ENCODE data around the gene CES3. TPM values are rescaled to one million over a fixed set of nuclear protein-coding genes. Genes with fewer than 3 reads are reported as not detected.
A peak's percentile ranks its signal among the peaks of the same experiment; 100 is the strongest.

CES3 gene
- total RNA-seq = 1 to 10 TPM; 2.3 to 4.5 TPM

DNA sequence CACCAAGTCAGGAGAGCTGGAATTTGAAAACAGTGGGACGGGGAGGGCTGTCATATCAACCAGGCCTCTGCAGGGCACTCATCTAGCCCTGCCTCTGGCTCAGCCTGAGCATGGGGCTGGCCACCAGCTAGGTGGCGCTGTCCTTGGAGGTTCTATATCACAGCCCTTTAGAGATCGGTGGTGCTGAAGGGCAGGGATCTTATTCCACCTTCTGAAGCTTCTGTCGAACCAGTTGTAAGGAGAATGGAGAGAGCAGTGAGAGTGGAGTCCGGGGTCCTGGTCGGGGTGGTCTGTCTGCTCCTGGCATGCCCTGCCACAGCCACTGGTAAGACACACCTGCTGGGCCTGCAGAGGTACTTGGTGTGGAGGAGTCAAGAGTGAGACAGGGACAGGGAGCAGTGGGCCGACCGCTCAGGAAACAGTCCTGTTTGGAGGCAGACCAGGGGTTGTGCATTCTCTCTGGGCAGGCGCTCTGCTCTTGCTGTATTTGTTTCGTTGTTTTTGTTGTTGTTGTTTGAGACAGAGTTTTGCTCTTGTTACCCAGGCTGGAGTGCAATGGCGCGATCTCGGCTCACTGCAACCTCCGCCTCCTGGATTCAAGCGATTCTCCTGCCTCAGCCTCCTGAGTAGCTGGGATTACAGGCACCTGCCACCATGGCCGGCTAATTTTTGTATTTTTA is at the start of gene CES3:
CES3 (plus strand) TSS at position 202 of the 680 bp plus-strand sequence; CDS start at position 244, 42 bp downstream.
- Mint-ChIP-seq H3K27ac (peak within 1 kb of the TSS; percentile 72), H3K4me3 (peak within 1 kb of the TSS; percentile 56), H3K4me1 (peaks cover 29% of the 10 kb centered on the region), H3K36me3 (no peaks in the 10 kb centered on the region), H3K27me3 (no peaks in the 10 kb centered on the region), H3K9me3 (ENCODE audit: low read depth) (no peaks in the 10 kb centered on the region)
- ATAC-seq (peak; percentile 96), DNase-seq (peak; percentile 84)
- CTCF ChIA-PET = interaction anchor here (0.7 to 7.4 kb wide), 24 partner anchors 9 to 232 kb away, joined by 3 to 86 read pairs (median 4); partner anchors contain the start of genes CES4A, FBXL8, MATCAP1 and PDP2

- H3K9me3 Mint-ChIP-seq (ENCODE audit: low read depth) = no peaks in the 10 kb centered on the region
- H3K36me3 Mint-ChIP-seq = no peaks in the 10 kb centered on the region
These were observed 49.3 kb upstream of the CES3 start for GRCh38 chr16:66911801-66912200.

DNA sequence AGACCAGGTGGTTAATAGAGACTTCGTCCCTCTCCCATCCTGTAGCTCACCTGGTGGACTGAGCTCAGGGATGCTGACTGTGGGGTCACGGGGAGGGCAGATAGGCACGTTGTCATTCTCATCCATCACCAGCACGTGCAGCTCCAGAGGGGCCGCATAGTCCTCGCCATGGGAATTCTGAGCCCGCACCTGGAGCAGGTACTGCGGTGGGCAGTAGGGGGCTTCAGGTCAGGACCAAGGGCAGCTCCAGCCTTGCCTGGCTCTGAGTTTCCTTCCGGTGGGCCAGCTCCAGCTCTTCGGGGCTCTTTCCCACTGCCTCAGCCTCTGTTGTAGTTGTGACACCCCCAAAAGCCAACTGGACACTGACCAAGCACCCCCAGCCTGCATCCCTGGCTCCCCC is 48.0 kb upstream of the CES3 start:
- no peaks in the 10 kb centered on the region for H3K9me3 Mint-ChIP-seq (ENCODE audit: low read depth)
- DNase-seq = no peak
- no peaks in the 10 kb centered on the region for H3K36me3 Mint-ChIP-seq
- H3K27me3 Mint-ChIP-seq = peaks cover 5% of the 10 kb centered on the region
- ATAC-seq = no peak
- H3K27ac Mint-ChIP-seq = no peak overlapping the region
- CTCF ChIA-PET = interaction anchor here (0.6 kb wide), 1 partner anchor 17 kb away, joined by 3 read pairs; no protein-coding TSS in a partner anchor
- no peak overlapping the region for H3K4me3 Mint-ChIP-seq
- H3K4me1 Mint-ChIP-seq = no peaks in the 10 kb centered on the region

More at GRCh38 chr16:66911801-66912200, 49.3 kb upstream of the CES3 start:
- peaks cover 5% of the 10 kb centered on the region for H3K27me3 Mint-ChIP-seq
- H3K27ac Mint-ChIP-seq = no peak overlapping the region
- CTCF ChIA-PET = interaction anchor here (1.0 kb wide), 1 partner anchor 172 kb away, joined by 3 read pairs; no protein-coding TSS in a partner anchor
- ATAC-seq (no peak), DNase-seq (no peak)
- no peak overlapping the region for H3K4me3 Mint-ChIP-seq
- H3K4me1 Mint-ChIP-seq = no peaks in the 10 kb centered on the region

DNA sequence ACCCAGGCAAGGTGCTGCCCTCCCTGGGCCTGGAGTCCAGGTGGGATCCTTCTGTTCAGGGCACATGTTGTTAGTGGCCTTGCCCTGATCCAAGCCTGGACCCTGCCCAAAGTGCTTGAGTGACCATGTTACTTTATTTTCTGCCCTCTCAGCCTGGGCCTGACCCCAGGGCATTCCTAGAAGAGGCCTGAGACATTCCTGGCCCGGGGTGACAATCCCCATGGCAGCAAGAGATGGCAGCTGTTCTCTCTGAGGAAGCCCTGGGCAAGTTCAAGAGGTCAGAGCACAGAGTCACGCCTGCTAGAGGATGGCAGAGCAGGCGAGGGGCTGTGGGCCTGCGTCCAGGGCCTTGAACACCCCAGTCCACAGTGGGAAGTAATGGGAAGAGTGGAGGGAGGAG is 47.4 kb upstream of the CES3 start:
- no peaks in the 10 kb centered on the region for H3K36me3 Mint-ChIP-seq
- no peak for ATAC-seq
- peaks cover 5% of the 10 kb centered on the region for H3K27me3 Mint-ChIP-seq
- H3K4me1 Mint-ChIP-seq = no peaks in the 10 kb centered on the region
- H3K9me3 Mint-ChIP-seq (ENCODE audit: low read depth) = no peaks in the 10 kb centered on the region
- DNase-seq = no peak
- CTCF ChIA-PET = no interaction called here
- H3K4me3 Mint-ChIP-seq = no peak overlapping the region
- no peak overlapping the region for H3K27ac Mint-ChIP-seq

GRCh38 chr16:66914541-66914940 is 46.5 kb upstream of the CES3 start:
- DNase-seq (no peak), ATAC-seq (no peak)
- Mint-ChIP-seq H3K9me3 (ENCODE audit: low read depth) (no peaks in the 10 kb centered on the region), H3K27ac (no peak overlapping the region), H3K27me3 (peaks cover 5% of the 10 kb centered on the region), H3K36me3 (no peaks in the 10 kb centered on the region), H3K4me1 (no peaks in the 10 kb centered on the region), H3K4me3 (no peak overlapping the region)
- CTCF ChIA-PET = interaction anchor here (0.7 kb wide), 1 partner anchor 14 kb away, joined by 3 read pairs; no protein-coding TSS in a partner anchor

DNA sequence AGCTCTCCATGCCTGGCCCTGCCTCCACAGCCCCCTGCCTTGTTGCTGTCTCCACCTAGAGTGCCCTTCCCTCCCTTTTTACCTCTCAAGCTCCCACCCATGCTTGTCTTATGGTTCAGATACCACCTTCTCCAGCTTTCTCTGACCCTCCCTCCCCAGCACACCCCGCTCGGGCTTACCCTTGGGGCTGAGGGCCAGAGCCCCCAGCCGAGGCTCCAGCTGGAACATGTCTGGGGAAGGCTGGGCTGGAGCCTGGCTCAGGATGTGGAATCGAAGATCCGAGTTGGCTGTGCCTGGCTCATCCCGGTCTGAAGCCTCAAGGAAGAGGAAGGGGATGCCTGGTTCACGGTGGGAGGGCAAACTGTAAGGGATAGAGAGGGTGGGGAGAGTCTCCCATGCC is 46.0 kb upstream of the CES3 start:
- no peak overlapping the region for H3K4me3 Mint-ChIP-seq
- ATAC-seq (no peak), DNase-seq (no peak)
- H3K27ac Mint-ChIP-seq = no peak overlapping the region
- H3K36me3 Mint-ChIP-seq = no peaks in the 10 kb centered on the region
- CTCF ChIA-PET = interaction anchor here (0.7 kb wide), 1 partner anchor 13 kb away, joined by 3 read pairs; no protein-coding TSS in a partner anchor
- H3K27me3 Mint-ChIP-seq = peaks cover 7% of the 10 kb centered on the region
- no peaks in the 10 kb centered on the region for H3K4me1 Mint-ChIP-seq
- no peaks in the 10 kb centered on the region for H3K9me3 Mint-ChIP-seq (ENCODE audit: low read depth)

DNA sequence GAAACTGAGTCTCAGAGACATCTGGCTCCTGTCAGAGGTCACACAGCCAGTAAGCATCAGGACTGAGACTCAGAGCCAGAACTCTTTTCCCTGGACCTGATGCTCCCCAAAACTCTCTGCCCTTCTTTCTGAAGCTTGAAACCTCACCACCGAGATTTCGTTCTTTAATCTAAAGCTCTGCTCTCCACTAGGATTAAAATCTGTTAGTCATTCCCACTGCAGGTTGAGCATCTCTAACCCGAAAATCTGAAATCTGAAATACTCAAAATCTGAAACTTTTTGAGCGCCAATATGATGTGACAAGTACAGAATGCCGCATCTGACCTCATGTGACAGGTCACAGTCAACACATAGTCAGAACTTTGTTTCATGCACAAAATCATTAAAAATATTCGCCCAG is 44.5 kb upstream of the CES3 start:
- CTCF ChIA-PET = no interaction called here
- no peak overlapping the region for H3K4me3 Mint-ChIP-seq
- DNase-seq = no peak
- no peaks in the 10 kb centered on the region for H3K36me3 Mint-ChIP-seq
- H3K27ac Mint-ChIP-seq = no peak overlapping the region
- no peak for ATAC-seq
- no peaks in the 10 kb centered on the region for H3K4me1 Mint-ChIP-seq
- peaks cover 19% of the 10 kb centered on the region for H3K27me3 Mint-ChIP-seq
- no peaks in the 10 kb centered on the region for H3K9me3 Mint-ChIP-seq (ENCODE audit: low read depth)

GRCh38 chr16:66917741-66918140 is 43.3 kb upstream of the CES3 start:
- no peaks in the 10 kb centered on the region for H3K4me1 Mint-ChIP-seq
- no peaks in the 10 kb centered on the region for H3K9me3 Mint-ChIP-seq (ENCODE audit: low read depth)
- no peak overlapping the region for H3K27ac Mint-ChIP-seq
- H3K4me3 Mint-ChIP-seq = no peak overlapping the region
- CTCF ChIA-PET = interaction anchor here (0.8 to 12.2 kb wide), 4 partner anchors 8 to 87 kb away, joined by 4 to 140 read pairs (median 10); partner anchors contain the start of gene NAE1
- H3K27me3 Mint-ChIP-seq = peaks cover 20% of the 10 kb centered on the region
- no peak for ATAC-seq
- DNase-seq = no peak
- H3K36me3 Mint-ChIP-seq = no peaks in the 10 kb centered on the region

DNA sequence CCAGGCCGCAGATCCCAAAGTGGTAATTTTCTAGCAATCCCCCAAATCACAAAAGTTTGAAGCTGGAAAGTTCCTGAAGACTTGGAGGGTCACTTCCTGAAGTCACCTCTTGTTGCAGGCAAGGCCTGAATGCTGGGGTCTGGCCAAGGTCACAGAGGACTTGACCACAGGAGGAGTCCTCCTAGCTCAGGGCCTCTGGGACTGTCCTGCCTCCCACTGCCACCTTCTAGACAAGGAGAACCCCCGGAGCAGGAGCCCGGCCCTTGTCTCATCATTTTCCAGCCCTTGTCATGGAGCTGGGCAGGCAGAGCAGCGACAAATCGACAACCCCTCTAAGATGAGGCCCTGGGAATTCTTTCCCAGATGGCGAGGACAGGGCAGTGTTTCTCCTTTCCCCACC is 42.7 kb upstream of the CES3 start:
- Mint-ChIP-seq H3K4me3 (no peak overlapping the region), H3K27ac (no peak overlapping the region), H3K9me3 (ENCODE audit: low read depth) (no peaks in the 10 kb centered on the region), H3K36me3 (no peaks in the 10 kb centered on the region), H3K4me1 (no peaks in the 10 kb centered on the region), H3K27me3 (peaks cover 25% of the 10 kb centered on the region)
- DNase-seq (no peak), ATAC-seq (no peak)
- CTCF ChIA-PET = interaction anchor here (0.8 to 12.2 kb wide), 5 partner anchors 9 to 88 kb away, joined by 4 to 140 read pairs (median 10); partner anchors contain the start of gene NAE1

DNA sequence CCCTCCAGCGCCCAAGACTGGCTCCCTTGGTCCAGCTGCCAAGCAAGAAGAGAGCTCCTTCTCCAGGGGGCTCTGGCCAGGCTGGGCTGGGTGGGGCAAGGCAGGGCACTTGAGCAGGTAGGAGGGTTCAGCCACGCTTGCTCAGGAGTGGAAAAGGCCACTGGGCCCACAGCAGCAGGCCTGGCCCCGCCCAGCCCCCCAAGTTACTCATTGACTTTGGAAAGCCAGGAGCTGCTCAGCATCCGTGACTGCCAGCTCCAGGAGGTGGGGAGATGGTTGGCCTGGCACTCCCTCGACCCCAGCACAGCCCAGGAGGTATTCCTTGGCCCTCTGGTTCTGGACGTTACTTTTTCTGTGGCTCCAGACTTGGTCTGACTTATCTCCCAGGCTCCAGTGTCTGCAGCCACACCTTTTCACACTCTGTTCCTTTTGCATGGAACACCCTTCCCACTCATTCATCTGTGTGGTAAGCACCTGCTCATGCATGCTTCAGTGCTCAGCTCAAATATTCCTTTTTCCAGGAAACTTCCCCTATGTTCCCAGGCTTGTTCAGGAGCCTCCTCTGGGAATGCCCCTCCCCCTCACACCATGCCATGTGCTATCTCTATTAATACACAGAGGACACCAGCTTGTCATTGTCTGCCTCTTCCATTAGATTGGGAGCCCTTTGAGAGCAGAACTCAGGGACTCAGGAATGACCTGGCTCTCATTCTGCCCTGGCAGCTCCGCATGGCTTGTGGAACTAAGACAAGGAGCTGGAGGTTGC is 42.1 kb upstream of the CES3 start, which contains the start of gene CDH16:
CDH16 (minus strand) TSS at position 83 of the 766 bp plus-strand sequence. CDS start 820 bp downstream, outside the sequence.
- Mint-ChIP-seq H3K27me3 (peaks cover 31% of the 10 kb centered on the region), H3K9me3 (ENCODE audit: low read depth) (no peaks in the 10 kb centered on the region), H3K4me3 (no peak within 1 kb of the TSS), H3K27ac (no peak within 1 kb of the TSS), H3K4me1 (no peaks in the 10 kb centered on the region), H3K36me3 (no peaks in the 10 kb centered on the region)
- DNase-seq (no peak), ATAC-seq (no peak)
- CTCF ChIA-PET = interaction anchor here (2.0 to 12.2 kb wide), 4 partner anchors 9 to 51 kb away, joined by 5 to 140 read pairs (median 12); no protein-coding TSS in a partner anchor

DNA sequence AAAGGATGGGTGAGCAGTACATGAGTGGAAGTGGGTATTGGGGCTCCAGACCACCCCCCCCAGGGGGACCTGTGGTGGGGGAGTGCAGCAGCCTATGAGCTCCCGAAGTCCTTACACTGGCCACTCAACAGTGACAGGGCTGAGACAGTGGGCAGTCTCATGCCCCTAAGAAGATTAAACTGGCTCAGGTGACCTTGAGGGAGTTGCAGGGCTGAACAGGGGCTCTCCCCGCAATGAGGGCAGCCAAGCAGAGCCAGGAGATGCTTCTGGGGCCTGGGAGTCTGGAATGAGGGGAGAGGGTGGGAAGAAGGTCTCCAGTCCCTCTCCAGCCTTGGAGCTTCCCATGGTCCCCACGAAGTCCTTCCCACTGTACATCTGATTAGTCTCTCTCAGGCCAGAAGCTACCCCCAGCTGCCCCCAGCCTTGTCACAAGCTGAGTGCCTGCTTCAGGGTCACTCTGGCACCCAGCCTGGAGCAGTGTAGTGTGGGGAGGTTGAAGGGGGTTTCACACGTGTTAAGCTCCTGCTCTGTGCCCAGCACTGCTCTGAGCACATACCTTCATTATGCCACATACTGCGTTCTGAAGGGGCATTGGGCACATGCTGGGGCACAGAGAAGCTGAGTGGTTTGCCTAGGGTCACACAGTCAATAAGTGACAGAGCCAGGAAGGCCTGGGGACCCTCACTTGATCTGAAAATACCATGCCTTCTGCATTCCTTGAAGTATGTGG is 41.3 kb upstream of the CES3 start:
- Mint-ChIP-seq H3K9me3 (ENCODE audit: low read depth) (no peaks in the 10 kb centered on the region), H3K4me1 (peaks cover 2% of the 10 kb centered on the region), H3K27me3 (peaks cover 37% of the 10 kb centered on the region), H3K36me3 (no peaks in the 10 kb centered on the region), H3K4me3 (no peak overlapping the region), H3K27ac (no peak overlapping the region)
- CTCF ChIA-PET = interaction anchor here (2.8 to 12.2 kb wide), 3 partner anchors 9 to 51 kb away, joined by 10 to 140 read pairs (median 15); no protein-coding TSS in a partner anchor
- DNase-seq = no peak
- no peak for ATAC-seq

DNA sequence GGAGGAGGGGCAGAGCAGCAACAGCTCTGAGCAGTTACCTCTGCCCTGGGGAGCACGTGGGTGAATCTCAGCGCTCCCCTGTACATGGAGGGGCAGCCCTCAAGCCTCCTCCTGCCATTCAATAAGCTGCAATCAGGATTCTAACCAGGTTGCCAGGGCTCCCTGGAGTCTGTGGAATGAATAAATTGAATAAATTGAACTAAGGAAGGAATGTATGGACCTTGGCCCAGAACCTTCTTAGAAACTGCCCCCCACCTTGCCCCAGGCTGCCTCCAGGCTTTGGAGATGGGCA is 40.8 kb upstream of the CES3 start:
- Mint-ChIP-seq H3K36me3 (no peaks in the 10 kb centered on the region), H3K4me1 (peaks cover 3% of the 10 kb centered on the region), H3K4me3 (no peak overlapping the region), H3K27me3 (peaks cover 40% of the 10 kb centered on the region), H3K9me3 (ENCODE audit: low read depth) (no peaks in the 10 kb centered on the region), H3K27ac (no peak overlapping the region)
- ATAC-seq = no peak
- CTCF ChIA-PET = interaction anchor here (2.8 to 12.2 kb wide), 3 partner anchors 8 to 52 kb away, joined by 10 to 140 read pairs (median 15); no protein-coding TSS in a partner anchor
- no peak for DNase-seq

Measured in activated CD8-positive, alpha-beta memory T cell treated with anti-CD3 and anti-CD28 coated beads, Interleukin-2, amount 10 ng/mL, durations not matched to agents 7 days and 5 days (primary cell).